Fibroblast of villous mesenchyme (primary cell): ENCODE results near the gene ALDH1A1. TPM values are rescaled to one million over a fixed set of nuclear protein-coding genes. Genes with fewer than 3 reads are reported as not detected.

ENCODE experiments used
- DNase-seq: peaks from one replicate; pipeline ENCODE4 v3.0.0-alpha.2; 2010; ENCODE audit warnings: low read depth
- H3K4me3 ChIP-seq: 2 replicates; pipeline ENCODE4 v1.5.1; 2011; ENCODE audit warnings: low read depth, mild to moderate bottlenecking, low read length
- CTCF ChIP-seq: IDR thresholded peaks from 2 replicates; pipeline ENCODE4 v1.5.1; 2012; ENCODE audit warnings: low read depth, mild to moderate bottlenecking, low read length; ENCODE audit not compliant: insufficient read depth
- total RNA-seq: library from RNA; depleted of rRNA; stranded (reverse); fragments of >200 nt; gene quantifications from 2 replicates; pipeline ENCODE4 v1.2.3, GENCODE V29; 2012

The ALDH1A1 gene
- total RNA-seq, 1 donor: 450 TPM

- H3K4me3 ChIP-seq: no peak overlapping the region
- no peak for DNase-seq
- TF ChIP-seq CTCF: no peak
Measured at GRCh38 chr9:72855890-72856523, 96.8 kb downstream of the ALDH1A1 start.

- no peak for TF ChIP-seq CTCF
- DNase-seq: no peak
- no peak overlapping the region for H3K4me3 ChIP-seq
Measured at GRCh38 chr9:72855321-72855720, 97.5 kb downstream of the ALDH1A1 start.

Other genes with a start within 250 kb of the ALDH1A1 start
- gene ANXA1, start 198.8 kb upstream of the ALDH1A1 start, total RNA-seq: 526 and 798 TPM in 2 replicates